ENCODE data around the gene PID1.

DNA sequence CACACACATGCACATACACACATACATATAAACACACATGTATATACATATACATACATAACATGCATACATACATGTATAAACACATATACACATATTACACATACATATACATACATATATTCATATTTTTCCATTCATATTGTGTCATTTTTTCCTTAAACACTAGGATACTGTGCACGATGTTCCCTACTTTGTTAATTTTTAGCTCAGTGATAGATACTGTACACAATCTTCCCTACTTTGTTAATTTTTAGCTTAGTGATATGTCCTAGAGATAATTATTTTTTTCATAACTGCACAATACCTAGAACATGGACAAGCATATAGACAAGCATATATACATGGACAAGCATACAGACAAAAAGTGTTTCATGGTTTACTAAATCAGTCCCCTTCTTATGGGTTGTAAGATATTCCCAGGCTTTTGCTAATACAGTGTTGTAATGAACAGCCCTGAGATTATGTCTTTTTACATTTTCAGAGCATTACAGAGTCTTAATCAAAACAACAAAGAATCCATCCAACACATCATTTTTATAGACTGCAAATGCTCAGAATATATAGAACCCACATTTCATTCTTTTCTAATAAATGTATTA lies 75.6 kb downstream of the PID1 start:
- TF ChIP-seq, protein P1, sequence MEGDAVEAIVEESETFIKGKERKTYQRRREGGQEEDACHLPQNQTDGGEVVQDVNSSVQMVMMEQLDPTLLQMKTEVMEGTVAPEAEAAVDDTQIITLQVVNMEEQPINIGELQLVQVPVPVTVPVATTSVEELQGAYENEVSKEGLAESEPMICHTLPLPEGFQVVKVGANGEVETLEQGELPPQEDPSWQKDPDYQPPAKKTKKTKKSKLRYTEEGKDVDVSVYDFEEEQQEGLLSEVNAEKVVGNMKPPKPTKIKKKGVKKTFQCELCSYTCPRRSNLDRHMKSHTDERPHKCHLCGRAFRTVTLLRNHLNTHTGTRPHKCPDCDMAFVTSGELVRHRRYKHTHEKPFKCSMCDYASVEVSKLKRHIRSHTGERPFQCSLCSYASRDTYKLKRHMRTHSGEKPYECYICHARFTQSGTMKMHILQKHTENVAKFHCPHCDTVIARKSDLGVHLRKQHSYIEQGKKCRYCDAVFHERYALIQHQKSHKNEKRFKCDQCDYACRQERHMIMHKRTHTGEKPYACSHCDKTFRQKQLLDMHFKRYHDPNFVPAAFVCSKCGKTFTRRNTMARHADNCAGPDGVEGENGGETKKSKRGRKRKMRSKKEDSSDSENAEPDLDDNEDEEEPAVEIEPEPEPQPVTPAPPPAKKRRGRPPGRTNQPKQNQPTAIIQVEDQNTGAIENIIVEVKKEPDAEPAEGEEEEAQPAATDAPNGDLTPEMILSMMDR (conservative IDR thresholded peaks at IDR 0.05): no peak
- TF ChIP-seq EZH2 (IDR thresholded peaks at IDR 0.05; ENCODE audit: low read depth): no peak

All from PC-9 (cell line).